AG04450 (cell line): ENCODE data around the gene TAOK2. TPM values are rescaled to one million over a fixed set of nuclear protein-coding genes. Genes with fewer than 3 reads are reported as not detected.

Experiments used
- CTCF ChIA-PET: fragments of 300-600, 350-600 bp; formaldehyde crosslinking; extraction: SDS; loops from one replicate; lab custom pipeline; 2022; ENCODE audit warnings: antibody characterized with exemption, inconsistent platforms; lab: Charles Lee
- POLR2A ChIA-PET: fragments of 350-600 bp; formaldehyde crosslinking; extraction: SDS; loops from one replicate; lab custom pipeline; 2021; ENCODE audit warnings: antibody characterized with exemption, inconsistent platforms; lab: Yijun Ruan, JAX
- DNase-seq: peaks from one replicate; pipeline ENCODE4 v3.0.0-alpha.2; 2011; ENCODE audit warnings: low read depth, low spot score
- H3K27ac ChIP-seq: one replicate; pipeline ENCODE4 v1.5.1; 2012; ENCODE audit warnings: low read depth, low read length, control low read depth
- H3K27me3 ChIP-seq: one replicate; pipeline ENCODE4 v1.6.0; 2012; ENCODE audit warnings: low read length; ENCODE audit not compliant: control insufficient read depth, insufficient read depth
- H3K4me3 ChIP-seq: 2 replicates; pipeline ENCODE4 v1.5.1; 2011; ENCODE audit warnings: mild to moderate bottlenecking, low read depth, low read length, control low read depth
- H3K9me3 ChIP-seq: 2 replicates; pipeline ENCODE4 v1.5.1; 2012; ENCODE audit warnings: low read length; ENCODE audit not compliant: control insufficient read depth, insufficient read depth
- CTCF ChIP-seq: IDR thresholded peaks from 2 replicates; pipeline ENCODE4 v1.5.1; 2011; ENCODE audit warnings: low read depth, low read length, control low read depth, inconsistent platforms
- polyA minus RNA-seq: library from RNA; depleted of rRNA, polyadenylated mRNA; stranded (reverse); fragments of >200 nt; gene quantifications from 2 replicates; pipeline ENCODE4 v1.2.3, GENCODE V29; 2011; rRNA and poly(A)+ RNA removed
- polyA plus RNA-seq: library from polyadenylated mRNA; depleted of rRNA; stranded (reverse); fragments of >200 nt; gene quantifications from 2 replicates; pipeline ENCODE4 v1.2.3, GENCODE V29; 2011; rRNA removed

The TAOK2 gene
- polyA plus RNA-seq = 16.9 and 18.2 TPM in 2 replicates
- 29.3 and 32.3 TPM in 2 replicates for polyA minus RNA-seq

- no peaks in the 10 kb centered on the region for H3K27me3 ChIP-seq
- ChIA-PET CTCF (interaction anchor here (1.7 to 2.9 kb wide), 4 partner anchors 12 to 166 kb away, joined by 6 to 13 read pairs (median 10); partner anchors contain the start of gene TMEM219), POLR2A (interaction anchor here (0.5 to 1.5 kb wide), 13 partner anchors 12 to 166 kb away, joined by 3 to 21 read pairs (median 4); partner anchors contain the start of genes ALDOA, CDIPT, HIRIP3 and KCTD13)
- peak within 1 kb of the TSS; percentile 31 for H3K27ac ChIP-seq
- no peak for TF ChIP-seq CTCF
- peak; percentile 99 for DNase-seq
- H3K4me3 ChIP-seq = peak within 1 kb of the TSS; percentile 92
- no peaks in the 10 kb centered on the region; the same call in 1 of the 2 replicates for H3K9me3 ChIP-seq
Measured at GRCh38 chr16:29973384-29974246, at the start of gene TAOK2. Gene TAOK2 (plus strand): TSS chr16:29973868. CDS start chr16:29977773, 3,905 bp downstream.

GRCh38 chr16:29925105-29925756 is 48.4 kb upstream of the TAOK2 start:
- ChIA-PET CTCF (interaction anchor here (0.8 to 2.4 kb wide), 3 partner anchors 8 to 77 kb away, joined by 3 to 7 read pairs (median 3); no protein-coding TSS in a partner anchor), POLR2A (interaction anchor here (0.5 to 2.7 kb wide), 10 partner anchors 19 to 602 kb away, joined by 3 to 25 read pairs (median 4); partner anchors contain the start of genes ASPHD1, HIRIP3, INO80E and TAOK2)
- Histone ChIP-seq H3K4me3 (peak overlapping the region; percentile 96), H3K27me3 (no peaks in the 10 kb centered on the region), H3K9me3 (no peaks in the 10 kb centered on the region; the same call in 1 of the 2 replicates), H3K27ac (peak overlapping the region; percentile 31)
- DNase-seq = no peak
- TF ChIP-seq CTCF = no peak

- POLR2A ChIA-PET = interaction anchor here (0.5 to 2.7 kb wide), 18 partner anchors 11 to 603 kb away, joined by 3 to 25 read pairs (median 4); partner anchors contain the start of genes ALDOA, ASPHD1, HIRIP3 and INO80E
- peak within 1 kb of the TSS; percentile 73 for H3K27ac ChIP-seq
- no peaks in the 10 kb centered on the region; the same call in 1 of the 2 replicates for H3K9me3 ChIP-seq
- CTCF ChIA-PET = interaction anchor here (0.8 to 2.4 kb wide), 4 partner anchors 9 to 78 kb away, joined by 3 to 7 read pairs (median 5); partner anchors contain the start of gene TMEM219
- H3K27me3 ChIP-seq = no peaks in the 10 kb centered on the region
- TF ChIP-seq CTCF = no peak
- DNase-seq = peak; percentile 56
- H3K4me3 ChIP-seq = peak within 1 kb of the TSS; percentile 96
Measured at GRCh38 chr16:29925781-29926710, 47.6 kb upstream of the TAOK2 start, which contains the start of gene KCTD13. Gene KCTD13 (minus strand): TSS chr16:29926226. CDS start chr16:29926033, 193 bp downstream.

GRCh38 chr16:29926711-29927052 is 47.0 kb upstream of the TAOK2 start:
- Histone ChIP-seq H3K27ac (peak overlapping the region; percentile 73), H3K4me3 (peak overlapping the region; percentile 96), H3K27me3 (no peaks in the 10 kb centered on the region), H3K9me3 (no peaks in the 10 kb centered on the region; the same call in 1 of the 2 replicates)
- TF ChIP-seq CTCF = no peak
- CTCF ChIA-PET = interaction anchor here (0.9 to 2.4 kb wide), 2 partner anchors 17 to 35 kb away, joined by 7 read pairs; partner anchors contain the start of gene TMEM219
- DNase-seq = no peak
- POLR2A ChIA-PET = interaction anchor here (0.7 to 2.7 kb wide), 12 partner anchors 12 to 139 kb away, joined by 3 to 25 read pairs (median 4); partner anchors contain the start of genes ALDOA, HIRIP3, INO80E and TAOK2
